SU-DHL-6 (cell line): ENCODE data around the gene GBX2.

Experiments used
- CTCF ChIP-seq: fragments of 200-600 bp; sonication (generic); IDR thresholded peaks from one replicate; pipeline ENCODE4 v1.5.1; 2017; ENCODE audit warnings: antibody characterized with exemption, mild to moderate bottlenecking, low read length, moderate library complexity; ENCODE audit not compliant: insufficient read depth, poor library complexity, severe bottlenecking
- EZH2phosphoT487 ChIP-seq: fragments of 200-600 bp; sonication (generic), shearing (Covaris generic); conservative IDR thresholded peaks from 2 replicates; pipeline ENCODE4 v1.6.1; 2018; ENCODE audit warnings: mild to moderate bottlenecking, antibody characterized with exemption, low read length, moderate library complexity, mixed read lengths

DNA sequence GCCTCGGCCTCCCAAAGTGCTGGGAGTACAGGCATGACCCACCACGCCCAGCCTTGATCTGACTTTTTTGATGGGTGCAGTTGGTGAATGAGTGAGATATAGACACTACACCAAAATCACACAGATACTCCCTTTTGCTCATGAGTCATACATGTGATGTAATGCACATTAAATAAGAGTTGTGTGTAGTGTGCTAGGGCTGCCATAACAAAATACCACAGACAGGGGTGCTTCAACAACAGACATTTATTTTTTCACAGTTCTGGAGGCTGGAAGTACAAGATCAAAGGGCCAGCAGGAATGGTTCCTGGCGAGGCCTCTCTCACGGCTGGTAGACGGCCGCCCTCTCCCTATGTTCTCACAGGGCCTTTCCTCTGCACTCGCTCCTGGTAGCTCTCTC, 46.6 kb downstream of the GBX2 start:
- TF ChIP-seq CTCF: no peak
- TF ChIP-seq EZH2phosphoT487: no peak
